Fibroblast of gingiva (primary cell): ENCODE measurements around the gene LUM.

Experiments
- DNase-seq: peaks from one replicate; pipeline ENCODE4 v3.0.0-alpha.2; 2011; ENCODE audit warnings: low read depth

LUM gene

GRCh38 chr12:91111366-91112325 is at the start of gene LUM:
Gene LUM (minus strand): TSS chr12:91111494. CDS start chr12:91108979, 2,515 bp downstream.
- peak; percentile 61 for DNase-seq

GRCh38 chr12:91161009-91161408 is 49.7 kb upstream of the LUM start:
- DNase-seq, result no peak

GRCh38 chr12:91155990-91156389 is 44.7 kb upstream of the LUM start:
- DNase-seq, result peak; percentile 39

- no peak for DNase-seq
Observed at GRCh38 chr12:91154131-91154530, 42.8 kb upstream of the LUM start.

GRCh38 chr12:91144053-91144452 is 32.8 kb upstream of the LUM start:
- DNase-seq, result no peak

- DNase-seq, result no peak
Observed at GRCh38 chr12:91143206-91143605, 31.9 kb upstream of the LUM start.

- DNase-seq, result peak; percentile 28
Observed at GRCh38 chr12:91142221-91142631, 30.9 kb upstream of the LUM start.

GRCh38 chr12:91140026-91140931 is 29.0 kb upstream of the LUM start:
- peak; percentile 95 for DNase-seq

GRCh38 chr12:91139286-91139685 is 28.0 kb upstream of the LUM start:
- no peak for DNase-seq

- no peak for DNase-seq
Observed at GRCh38 chr12:91138337-91138920, 27.1 kb upstream of the LUM start.

- DNase-seq, result peak; percentile 62
Observed at GRCh38 chr12:91133871-91134270, 22.6 kb upstream of the LUM start.

- DNase-seq, result no peak
Observed at GRCh38 chr12:91129662-91130362, 18.5 kb upstream of the LUM start.

GRCh38 chr12:91127751-91128150 is 16.5 kb upstream of the LUM start:
- DNase-seq, result peak; percentile 45

- no peak for DNase-seq
Observed at GRCh38 chr12:91127306-91127705, 16.0 kb upstream of the LUM start.

- no peak for DNase-seq
Observed at GRCh38 chr12:91126516-91126915, 15.2 kb upstream of the LUM start.

- no peak for DNase-seq
Observed at GRCh38 chr12:91123236-91123916, 12.1 kb upstream of the LUM start.

GRCh38 chr12:91120781-91121180 is 9.5 kb upstream of the LUM start:
- no peak for DNase-seq

- no peak for DNase-seq
Observed at GRCh38 chr12:91119089-91119488, 7.8 kb upstream of the LUM start.

- DNase-seq, result no peak
Observed at GRCh38 chr12:91113621-91114020, 2.3 kb upstream of the LUM start.

- no peak for DNase-seq
Observed at GRCh38 chr12:91110311-91110924, 876 bp downstream of the LUM start.
